ENCODE results near the gene MFRP. TPM values are rescaled to one million over a fixed set of nuclear protein-coding genes. Genes with fewer than 3 reads are reported as not detected.

MFRP gene
- total RNA-seq, 1 experiment from 2014 or later: 7.3 TPM

GRCh38 chr11:119373921-119374631 is 27.6 kb upstream of the MFRP start:
- in situ Hi-C loops (cut with HindIII; ENCODE audit: low sequenced_read_pairs): loop anchor here (10.0 kb wide), 1 partner anchor 101 kb away; no protein-coding TSS in a partner anchor
- peak; percentile 87 for DNase-seq (ENCODE audit: low spot score)

GRCh38 chr11:119373059-119373920 is 26.8 kb upstream of the MFRP start:
- DNase-seq (ENCODE audit: low spot score): no peak
- in situ Hi-C loops (cut with HindIII; ENCODE audit: low sequenced_read_pairs): loop anchor here (10.0 kb wide), 1 partner anchor 102 kb away; no protein-coding TSS in a partner anchor

- DNase-seq (ENCODE audit: low spot score): no peak
- in situ Hi-C loops (cut with HindIII; ENCODE audit: low sequenced_read_pairs): loop anchor here (10.0 kb wide), 1 partner anchor 102 kb away; no protein-coding TSS in a partner anchor
Measured at GRCh38 chr11:119372260-119373058, 26.0 kb upstream of the MFRP start.

DNA sequence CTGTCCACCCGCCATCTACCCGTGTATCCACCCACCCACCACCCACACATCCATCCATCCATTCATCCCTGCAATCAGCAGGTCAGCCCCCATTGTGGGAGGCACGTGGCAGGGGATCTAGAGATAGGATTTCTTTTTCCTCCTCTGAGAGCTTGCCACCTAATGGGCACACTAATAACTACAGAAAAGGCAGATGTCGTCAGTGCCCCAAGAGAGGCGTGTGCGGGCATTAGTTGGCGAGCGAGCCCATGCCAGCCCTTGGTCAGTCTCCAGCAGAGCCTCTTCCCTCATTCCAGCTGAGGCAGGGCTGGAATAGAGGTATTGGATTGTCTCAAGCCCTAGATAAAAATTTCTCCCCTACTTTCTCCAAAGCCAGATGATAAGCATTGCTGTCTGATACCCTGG is 25.3 kb upstream of the MFRP start:
- in situ Hi-C loops (cut with HindIII; ENCODE audit: low sequenced_read_pairs): loop anchor here (10.0 kb wide), 1 partner anchor 103 kb away; no protein-coding TSS in a partner anchor
- DNase-seq (ENCODE audit: low spot score): peak; percentile 74

DNA sequence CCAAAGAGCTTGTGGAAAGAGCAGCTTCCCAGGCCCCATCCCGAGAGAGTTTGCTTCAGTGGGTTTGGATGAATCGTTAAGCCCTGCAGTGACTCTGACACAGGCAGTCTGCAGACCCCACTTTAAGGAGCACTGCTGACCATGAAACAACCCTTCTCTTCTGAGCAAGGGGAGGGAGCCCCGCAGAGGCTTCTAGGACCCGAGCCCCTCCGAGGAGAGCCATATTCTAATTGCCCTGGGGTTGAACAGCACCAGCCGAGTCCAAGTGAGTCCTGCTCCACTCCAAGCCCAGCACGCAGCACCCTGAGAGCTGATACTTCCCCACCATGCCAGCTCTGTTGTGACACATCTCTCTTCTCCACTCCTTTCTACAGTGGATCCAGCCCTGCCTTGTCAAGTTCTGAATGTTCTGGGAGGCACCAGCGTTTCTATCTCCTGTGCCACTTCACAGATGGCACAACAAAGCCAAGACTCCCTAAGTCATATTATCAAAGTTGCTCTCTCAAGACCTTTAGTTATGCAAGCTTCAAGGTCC is 24.6 kb upstream of the MFRP start:
- DNase-seq (ENCODE audit: low spot score): no peak
- in situ Hi-C loops (cut with HindIII; ENCODE audit: low sequenced_read_pairs): loop anchor here (10.0 kb wide), 1 partner anchor 104 kb away; no protein-coding TSS in a partner anchor

DNA sequence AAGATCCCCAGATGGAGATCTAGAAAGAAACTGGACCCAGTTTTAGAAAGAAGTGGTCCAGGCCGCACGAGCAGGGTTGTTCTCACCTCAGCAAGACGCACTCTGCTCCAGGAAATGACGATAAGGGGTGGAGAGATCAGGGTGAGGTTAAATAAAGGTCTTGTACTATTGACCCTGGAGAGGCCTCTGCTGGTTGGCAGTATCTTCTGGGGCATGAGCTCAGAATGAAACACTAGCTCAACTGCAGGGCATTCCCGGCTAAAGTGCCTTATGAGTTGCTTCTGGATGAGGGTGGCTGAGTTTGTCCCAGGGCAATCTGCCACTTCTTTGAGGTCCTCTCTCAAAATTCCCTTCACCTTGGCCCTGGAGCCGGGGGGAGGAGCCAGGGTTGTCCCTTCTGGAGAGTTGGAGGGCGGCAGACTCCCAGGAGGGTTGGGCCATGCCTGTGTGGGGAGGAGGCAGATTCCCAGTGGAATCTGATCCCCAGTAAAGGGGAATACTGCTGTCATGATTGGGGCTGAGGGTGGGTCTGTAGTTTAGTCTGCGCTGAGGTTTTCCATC is 24.1 kb upstream of the MFRP start:
- in situ Hi-C loops (cut with HindIII; ENCODE audit: low sequenced_read_pairs): loop anchor here (10.0 kb wide), 1 partner anchor 104 kb away; no protein-coding TSS in a partner anchor

GRCh38 chr11:119369132-119369925 is 22.8 kb upstream of the MFRP start:
- no peak for DNase-seq (ENCODE audit: low spot score)
- in situ Hi-C loops (cut with HindIII; ENCODE audit: low sequenced_read_pairs): no loop called here

More for the DNA sequence above, 24.1 kb upstream of the MFRP start:
- no peak for DNase-seq (ENCODE audit: low spot score)

- DNase-seq (ENCODE audit: low spot score): no peak
- in situ Hi-C loops (cut with HindIII; ENCODE audit: low sequenced_read_pairs): no loop called here
Measured at GRCh38 chr11:119368121-119369034, 21.9 kb upstream of the MFRP start.

GRCh38 chr11:119367661-119368120 is 21.2 kb upstream of the MFRP start:
- DNase-seq (ENCODE audit: low spot score): no peak
- in situ Hi-C loops (cut with HindIII; ENCODE audit: low sequenced_read_pairs): no loop called here

- no peak for DNase-seq (ENCODE audit: low spot score)
- in situ Hi-C loops (cut with HindIII; ENCODE audit: low sequenced_read_pairs): no loop called here
Measured at GRCh38 chr11:119366690-119367620, 20.4 kb upstream of the MFRP start.

GRCh38 chr11:119365071-119365591 is 18.6 kb upstream of the MFRP start:
- no peak for DNase-seq (ENCODE audit: low spot score)
- in situ Hi-C loops (cut with HindIII; ENCODE audit: low sequenced_read_pairs): no loop called here

DNA sequence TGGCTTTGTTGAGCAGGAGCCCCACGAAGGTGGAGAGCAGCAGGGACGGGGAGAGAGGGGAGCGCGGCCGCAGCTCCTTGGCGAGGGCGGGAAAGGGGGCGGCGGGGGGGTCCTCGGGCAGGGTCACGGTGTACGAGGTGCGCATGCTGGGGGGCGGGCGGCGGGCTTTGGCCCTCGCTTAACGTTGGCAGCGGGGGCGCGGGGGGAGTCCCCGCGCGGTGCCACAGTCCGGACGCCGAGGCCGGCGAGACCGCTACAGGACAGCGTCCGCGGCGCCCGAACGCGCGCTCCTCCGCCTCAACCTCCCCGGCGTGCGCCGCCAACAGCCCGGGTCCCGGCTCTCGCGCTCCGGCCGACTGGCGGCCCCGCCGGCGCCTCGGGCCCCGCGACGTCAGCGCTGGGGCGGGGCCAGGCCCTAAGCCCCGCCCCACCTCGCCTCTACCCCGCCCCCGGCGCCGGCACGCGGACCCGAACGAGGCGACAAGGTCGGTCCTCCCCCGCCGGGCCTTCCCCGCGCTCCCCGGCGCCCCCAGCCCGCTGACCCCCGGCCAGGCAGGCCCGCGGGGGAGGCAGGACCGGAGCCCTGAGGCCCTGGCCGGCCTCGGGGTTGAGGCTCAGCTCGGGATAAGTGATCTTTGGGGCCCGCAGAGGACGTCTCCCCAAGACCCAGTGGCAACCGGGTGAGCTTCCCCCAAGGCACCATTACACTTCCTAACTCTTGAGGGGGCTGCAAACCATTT is 17.5 kb upstream of the MFRP start:
- DNase-seq (ENCODE audit: low spot score): peak; percentile 81
- in situ Hi-C loops (cut with HindIII; ENCODE audit: low sequenced_read_pairs): no loop called here

- no peak for DNase-seq (ENCODE audit: low spot score)
- in situ Hi-C loops (cut with HindIII; ENCODE audit: low sequenced_read_pairs): no loop called here
Measured at GRCh38 chr11:119363081-119363850, 16.8 kb upstream of the MFRP start.

- DNase-seq (ENCODE audit: low spot score): peak; percentile 88
- in situ Hi-C loops (cut with HindIII; ENCODE audit: low sequenced_read_pairs): no loop called here
Measured at GRCh38 chr11:119362741-119363080, 16.2 kb upstream of the MFRP start.

Measured in G401 (cell line).